T-helper 9 cell (primary cell): ENCODE measurements around the gene AFF1.

Experiments
- DNase-seq: peaks from one replicate; pipeline ENCODE4 v3.0.0-alpha.2; 2020

AFF1 gene

DNA sequence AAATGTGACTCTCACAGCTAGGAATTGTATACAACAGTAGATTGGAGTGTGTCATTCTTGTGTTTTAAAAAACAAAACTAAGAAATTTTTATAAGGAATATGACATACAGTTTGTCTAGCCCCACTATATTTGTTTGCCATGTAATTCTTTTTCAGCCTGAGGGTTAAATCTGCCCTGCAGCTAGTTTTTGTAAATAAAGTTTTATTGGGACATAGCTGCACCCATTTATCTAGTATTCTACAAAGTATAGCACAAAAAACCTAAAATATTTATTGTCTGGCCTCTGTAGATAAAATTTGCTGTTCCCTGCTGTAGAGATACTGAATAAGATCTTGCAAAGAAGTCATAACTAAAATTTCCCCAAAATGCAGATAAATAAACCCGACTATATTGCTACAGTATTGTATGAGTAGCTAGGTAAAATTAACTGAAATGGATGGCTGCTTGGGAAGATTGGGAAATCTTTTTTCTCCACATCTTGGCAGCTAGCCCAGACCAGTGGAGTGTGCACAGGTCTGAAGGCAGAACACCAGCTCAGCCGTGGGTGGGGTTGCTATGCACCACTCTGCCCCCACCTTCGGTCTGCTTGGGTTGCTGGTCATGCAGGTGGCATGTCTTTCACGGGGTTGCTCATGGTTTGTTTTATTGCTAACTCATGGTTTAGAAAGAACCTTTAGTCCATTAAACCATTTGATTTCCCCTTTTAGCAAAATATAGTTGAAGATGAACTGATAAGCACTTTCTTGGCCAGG lies 157.8 kb downstream of the AFF1 start:
- DNase-seq = no peak

GRCh38 chr4:87093443-87094123 lies 158.8 kb downstream of the AFF1 start:
- no peak for DNase-seq

- no peak for DNase-seq
These were observed 162.3 kb downstream of the AFF1 start for GRCh38 chr4:87097075-87097474.

GRCh38 chr4:87100168-87100567 lies 165.4 kb downstream of the AFF1 start:
- no peak for DNase-seq

- DNase-seq = no peak
These were observed 166.9 kb downstream of the AFF1 start for GRCh38 chr4:87101543-87102199.

GRCh38 chr4:87103086-87103485 lies 168.3 kb downstream of the AFF1 start:
- DNase-seq = no peak

- DNase-seq = no peak
These were observed 168.9 kb downstream of the AFF1 start for GRCh38 chr4:87103691-87104187.

DNA sequence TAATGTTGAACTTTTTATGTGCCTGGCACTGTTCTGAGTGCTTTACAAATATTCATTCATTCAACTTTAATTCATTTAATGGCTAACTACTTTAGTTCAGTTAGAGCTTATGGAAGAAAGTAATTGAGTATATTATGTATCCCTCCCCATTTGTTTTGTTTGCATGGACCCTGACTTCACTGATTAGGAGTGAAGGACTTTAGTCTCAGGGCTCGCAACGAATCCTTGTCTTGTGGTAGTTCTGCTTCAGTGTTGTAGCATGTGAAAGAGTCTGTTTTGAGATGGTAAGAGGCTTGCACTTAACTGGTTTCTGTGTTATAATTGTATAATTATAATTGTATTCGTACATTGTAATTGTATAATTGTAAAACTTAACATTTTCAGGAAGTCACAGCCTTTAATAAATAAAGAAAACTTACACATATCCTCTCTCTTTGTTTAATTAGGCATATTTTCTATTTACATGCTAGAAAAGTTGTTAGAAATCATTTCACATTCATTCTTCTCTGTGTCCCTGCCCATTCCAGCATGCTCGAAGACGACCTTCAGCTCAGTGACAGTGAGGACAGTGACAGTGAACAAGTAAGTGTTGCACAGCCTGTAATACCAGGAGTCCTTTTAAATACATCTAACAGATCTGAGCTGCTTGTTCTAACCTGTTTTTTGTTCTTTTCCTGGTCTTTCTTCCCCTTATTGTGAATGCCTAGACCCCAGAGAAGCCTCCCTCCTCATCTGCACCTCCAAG lies 170.5 kb downstream of the AFF1 start:
- DNase-seq = no peak

- no peak for DNase-seq
These were observed 173.3 kb downstream of the AFF1 start for GRCh38 chr4:87108142-87108546.

DNA sequence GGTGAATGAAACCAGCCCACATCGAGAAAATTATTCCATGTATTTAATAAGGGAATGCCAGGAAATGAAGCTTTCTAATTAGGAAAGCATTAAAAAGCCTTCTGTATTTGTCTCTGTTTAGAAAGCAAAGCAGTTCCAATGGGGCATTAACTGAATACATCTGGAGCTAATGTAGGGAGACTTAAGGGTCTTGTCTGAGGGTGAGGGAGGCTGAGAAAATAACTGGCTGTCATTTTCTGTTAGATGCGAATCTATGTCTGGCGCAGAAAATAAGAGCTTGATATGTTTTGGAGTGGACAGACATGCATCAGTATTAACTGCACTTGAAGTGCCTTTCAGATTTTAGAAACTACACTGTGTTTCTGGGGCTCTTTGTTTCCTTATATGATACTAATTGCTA lies 174.3 kb downstream of the AFF1 start:
- no peak for DNase-seq

- no peak for DNase-seq
These were observed 175.1 kb downstream of the AFF1 start for GRCh38 chr4:87109945-87110344.

- no peak for DNase-seq
These were observed 177.3 kb downstream of the AFF1 start for GRCh38 chr4:87112063-87112462.

GRCh38 chr4:87114245-87115062 lies 179.6 kb downstream of the AFF1 start:
- DNase-seq = no peak

DNA sequence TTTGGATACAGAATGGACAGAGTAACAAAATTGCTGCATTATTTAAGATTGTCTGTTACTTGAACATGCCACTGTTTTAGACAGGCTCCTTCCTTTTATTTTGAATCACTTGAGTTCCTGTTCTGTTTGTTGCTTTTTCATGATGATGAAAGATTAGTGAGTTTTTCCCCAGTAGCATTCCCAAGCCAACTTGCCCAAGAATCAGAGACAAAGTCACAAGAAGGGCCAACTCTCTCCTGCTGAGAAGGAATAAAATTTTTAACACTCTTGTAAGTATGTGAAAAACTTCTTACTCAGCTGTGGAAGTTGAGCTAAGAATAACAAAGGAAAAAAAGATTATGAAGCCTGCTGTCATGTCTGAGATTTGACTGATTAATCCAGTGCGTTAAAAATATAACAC lies 181.4 kb downstream of the AFF1 start:
- DNase-seq = no peak

DNA sequence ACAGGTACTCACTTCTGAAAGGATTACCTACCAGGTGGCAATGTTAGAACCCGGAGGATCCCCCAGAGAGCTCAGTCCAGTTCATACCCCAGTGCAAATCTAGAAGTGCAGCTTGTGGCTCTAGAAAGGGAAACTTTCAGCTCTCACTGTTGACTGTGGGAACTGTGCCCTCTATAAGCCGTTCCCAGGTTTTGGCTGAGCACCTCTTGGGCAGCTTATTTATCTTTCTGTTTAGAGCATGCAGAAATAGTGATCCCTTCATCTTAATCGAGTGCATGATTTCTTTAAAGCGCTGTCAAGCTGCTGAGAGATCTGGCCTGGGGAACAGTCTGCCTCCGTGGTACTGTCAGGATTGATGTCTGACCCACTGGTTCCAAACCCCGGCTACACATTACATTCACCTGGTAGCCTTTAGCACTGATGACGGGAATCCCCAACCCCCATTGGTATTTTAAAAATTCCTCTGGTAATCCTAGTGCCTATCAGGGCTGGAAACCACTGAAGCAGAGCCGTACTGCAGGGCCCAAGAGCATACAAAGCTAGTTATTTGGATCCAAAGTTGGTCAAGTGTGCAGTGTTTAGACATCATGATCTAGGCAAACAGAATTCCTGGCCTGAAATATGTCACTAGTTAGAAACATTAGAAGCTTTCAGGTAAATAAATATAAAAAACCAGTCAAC lies 182.4 kb downstream of the AFF1 start:
- no peak for DNase-seq

DNA sequence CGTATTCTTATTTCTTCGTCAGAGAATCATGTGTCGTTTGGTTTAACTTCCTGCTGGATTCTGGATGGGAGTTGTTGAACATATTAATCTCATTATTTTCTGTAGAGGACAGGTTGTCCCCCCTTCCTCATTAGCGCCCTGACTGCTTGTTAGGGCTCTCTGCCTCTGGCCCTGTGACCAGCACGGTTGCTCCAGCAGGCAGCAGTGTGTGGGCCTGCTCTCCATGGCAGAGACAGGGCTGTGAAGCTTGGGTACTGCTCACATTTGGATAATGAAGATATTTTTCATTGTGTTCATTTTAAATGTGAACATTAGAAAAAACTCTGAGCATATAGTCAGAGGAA lies 182.9 kb downstream of the AFF1 start:
- DNase-seq = no peak

DNA sequence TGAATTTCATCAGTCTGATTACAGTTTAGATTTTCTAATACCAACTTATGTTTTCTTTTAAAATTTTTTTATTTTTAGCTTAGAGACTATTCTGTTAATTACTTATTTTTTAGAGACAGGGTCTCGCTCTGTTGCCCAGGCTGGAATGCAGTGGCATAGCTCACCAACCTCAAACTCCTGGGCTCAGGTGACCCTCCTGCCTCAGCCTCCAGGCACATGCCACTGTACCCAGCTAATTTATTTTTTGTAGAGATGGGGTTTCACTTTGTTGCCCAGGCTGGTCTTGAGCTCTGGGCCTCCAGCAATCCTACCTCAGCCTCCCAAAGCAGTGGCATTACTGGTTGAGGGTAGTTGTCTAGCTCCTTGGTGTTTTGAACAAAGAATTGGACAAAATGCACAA lies 183.6 kb downstream of the AFF1 start:
- no peak for DNase-seq

- DNase-seq = no peak
These were observed 184.0 kb downstream of the AFF1 start for GRCh38 chr4:87118826-87119225.

DNA sequence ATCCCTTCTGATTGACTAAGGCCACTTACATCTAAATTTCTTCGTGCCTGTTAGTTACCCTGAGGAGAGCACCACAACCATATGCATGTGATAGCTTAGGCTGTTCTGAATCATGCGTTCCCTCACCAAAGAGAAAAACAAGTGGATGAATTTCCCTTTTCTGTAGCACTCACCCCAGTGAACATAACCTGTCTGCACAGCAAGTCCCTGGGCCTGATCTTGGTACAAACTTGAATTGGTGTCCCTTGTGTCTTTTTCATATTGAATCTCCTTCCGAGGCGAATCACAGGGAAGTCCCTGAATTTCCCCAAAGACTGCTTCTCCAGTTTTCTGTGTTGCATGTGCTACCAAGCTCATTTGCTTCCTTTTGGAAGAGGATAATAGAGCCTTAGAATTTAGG lies 185.2 kb downstream of the AFF1 start:
- no peak for DNase-seq

DNA sequence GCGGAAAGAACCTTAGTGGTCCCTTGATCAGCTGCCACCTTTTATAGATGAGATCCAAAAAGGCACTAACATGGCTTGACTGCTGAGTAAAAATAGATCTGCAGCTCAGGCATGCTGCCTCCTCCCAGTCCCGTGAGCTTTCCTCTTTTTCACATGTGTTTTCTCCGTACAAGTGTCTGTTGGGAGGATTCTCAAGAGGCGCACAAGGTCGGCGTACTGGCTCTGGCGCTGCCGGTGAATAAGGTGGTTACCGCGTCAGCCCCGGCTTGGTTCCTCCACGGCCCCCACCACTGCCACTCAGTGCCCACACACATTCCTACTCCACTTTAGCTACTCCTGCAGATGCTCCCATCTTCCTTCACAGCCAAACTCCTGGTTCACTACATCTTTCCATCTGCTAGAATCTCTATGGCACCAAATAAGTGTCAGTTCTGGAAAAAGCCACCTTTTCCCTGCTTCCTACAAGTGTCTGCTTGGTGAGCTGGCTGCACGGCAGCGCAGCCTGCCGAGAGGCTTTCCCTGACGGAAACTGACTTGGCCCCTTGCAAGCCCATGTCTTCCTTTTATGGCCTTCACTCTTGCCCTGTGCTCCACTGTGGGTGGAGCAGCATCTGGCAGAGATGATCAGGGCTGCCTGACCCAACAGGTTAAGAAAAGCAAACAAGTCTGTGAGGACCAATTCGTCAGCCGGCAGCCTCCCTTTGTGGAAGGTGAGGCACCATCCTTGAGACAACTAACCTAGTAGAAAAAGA lies 185.8 kb downstream of the AFF1 start:
- DNase-seq = no peak
